H9 (cell line): ENCODE results near the gene ABCG5. TPM values are rescaled to one million over a fixed set of nuclear protein-coding genes. Genes with fewer than 3 reads are reported as not detected.

Source experiments
- DNase-seq: peaks from one replicate; pipeline ENCODE4 v3.0.0-alpha.2; 2017
- H2AFZ ChIP-seq: one replicate; pipeline ENCODE4 v1.6.1; 2013; ENCODE audit warnings: mild to moderate bottlenecking, low read length, control low read depth, moderate library complexity
- H2AK5ac ChIP-seq: 2 replicates; pipeline ENCODE4 v1.6.1; 2013; ENCODE audit warnings: low read length, control low read depth, mixed read lengths; ENCODE audit not compliant: insufficient read length
- H2BK120ac ChIP-seq: one replicate; pipeline ENCODE4 v1.6.1; 2013; ENCODE audit warnings: low read depth, mild to moderate bottlenecking, low read length, control low read depth, inconsistent platforms; ENCODE audit not compliant: poor library complexity, severe bottlenecking
- H2BK12ac ChIP-seq: 2 replicates; pipeline ENCODE4 v1.6.1; 2013; ENCODE audit warnings: low read length, control low read depth, mixed read lengths, low read depth; ENCODE audit not compliant: insufficient read length
- H2BK15ac ChIP-seq: 2 replicates; pipeline ENCODE4 v1.6.1; 2013; ENCODE audit warnings: low read depth, low read length, control low read depth
- H2BK20ac ChIP-seq: one replicate; pipeline ENCODE4 v1.6.1; 2013; ENCODE audit warnings: low read depth, mild to moderate bottlenecking, low read length, control low read depth, inconsistent platforms; ENCODE audit not compliant: poor library complexity, severe bottlenecking
- H2BK5ac ChIP-seq: 2 replicates; pipeline ENCODE4 v1.6.1; 2013; ENCODE audit warnings: low read length, control low read depth, mixed read lengths; ENCODE audit not compliant: insufficient read length
- H3K14ac ChIP-seq: 2 replicates; pipeline ENCODE4 v1.6.1; 2013; ENCODE audit warnings: low read length, control low read depth; ENCODE audit not compliant: insufficient read depth
- H3K18ac ChIP-seq: 2 replicates; pipeline ENCODE4 v1.6.1; 2013; ENCODE audit warnings: low read depth, mild to moderate bottlenecking, mixed read lengths, low read length, control low read depth; ENCODE audit not compliant: insufficient read length
- H3K23ac ChIP-seq: 2 replicates; pipeline ENCODE4 v1.6.1; 2013; ENCODE audit warnings: low read length, control low read depth, mixed read lengths, low read depth; ENCODE audit not compliant: insufficient read length
- H3K23me2 ChIP-seq: 2 replicates; pipeline ENCODE4 v1.6.1; 2013; ENCODE audit warnings: low read depth, mild to moderate bottlenecking, mixed read lengths, low read length, control low read depth; ENCODE audit not compliant: insufficient read length, poor library complexity, severe bottlenecking
- H3K27ac ChIP-seq: 2 replicates; pipeline ENCODE4 v1.5.1; 2013; ENCODE audit warnings: low read length, control low read depth, mixed read lengths, low read depth; ENCODE audit not compliant: insufficient read length
- H3K27me3 ChIP-seq: 2 replicates; pipeline ENCODE4 v1.6.1; 2013; ENCODE audit warnings: low read length, control low read depth, inconsistent platforms; ENCODE audit not compliant: insufficient read depth
- H3K4ac ChIP-seq: 2 replicates; pipeline ENCODE4 v1.6.1; 2013; ENCODE audit warnings: low read depth, mild to moderate bottlenecking, control low read depth, inconsistent platforms, low read length, moderate library complexity
- H3K4me1 ChIP-seq: 2 replicates; pipeline ENCODE4 v1.6.1; 2013; ENCODE audit warnings: low read length, control low read depth, inconsistent platforms; ENCODE audit not compliant: insufficient read depth
- H3K4me2 ChIP-seq: 2 replicates; pipeline ENCODE4 v1.6.1; 2013; ENCODE audit warnings: low read length, control low read depth, mixed read lengths; ENCODE audit not compliant: insufficient read length, insufficient read depth
- H3K56ac ChIP-seq: 2 replicates; pipeline ENCODE4 v1.6.1; 2013; ENCODE audit warnings: low read depth, mild to moderate bottlenecking, mixed read lengths, low read length, control low read depth; ENCODE audit not compliant: insufficient read length
- H3K79me1 ChIP-seq: 2 replicates; pipeline ENCODE4 v1.6.1; 2013; ENCODE audit warnings: low read depth, mild to moderate bottlenecking, moderate library complexity, low read length, control low read depth, inconsistent platforms; ENCODE audit not compliant: insufficient read depth, poor library complexity, severe bottlenecking
- H3K79me2 ChIP-seq: 2 replicates; pipeline ENCODE4 v1.6.1; 2013; ENCODE audit warnings: low read length, control low read depth, inconsistent platforms; ENCODE audit not compliant: insufficient read depth
- H3K9ac ChIP-seq: 2 replicates; pipeline ENCODE4 v1.6.1; 2013; ENCODE audit warnings: low read length, control low read depth, mixed read lengths; ENCODE audit not compliant: insufficient read length; ENCODE audit errors: extremely low read depth
- H3K9me3 ChIP-seq: one replicate; pipeline ENCODE4 v1.6.1; 2013; ENCODE audit warnings: low read depth, low read length, inconsistent platforms; ENCODE audit not compliant: control insufficient read depth
- H3T11ph ChIP-seq: one replicate; pipeline ENCODE4 v1.6.1; 2013; ENCODE audit warnings: mild to moderate bottlenecking, low read length, control low read depth, inconsistent platforms
- H4K20me1 ChIP-seq: one replicate; pipeline ENCODE4 v1.6.1; 2013; ENCODE audit not compliant: control insufficient read depth, insufficient read length, insufficient read depth
- H4K5ac ChIP-seq: 2 replicates; pipeline ENCODE4 v1.6.1; 2013; ENCODE audit warnings: low read depth, mild to moderate bottlenecking, mixed read lengths, low read length, control low read depth; ENCODE audit not compliant: insufficient read length
- H4K8ac ChIP-seq: replicated peaks from 2 replicates; pipeline ENCODE4 v1.6.1; 2013; ENCODE audit warnings: low read length, control low read depth, mixed read lengths, low read depth; ENCODE audit not compliant: insufficient read length
- H4K91ac ChIP-seq: 2 replicates; pipeline ENCODE4 v1.6.1; 2013; ENCODE audit warnings: low read depth, mild to moderate bottlenecking, moderate library complexity, mixed read lengths, low read length, control low read depth; ENCODE audit not compliant: insufficient read length
- H3K27ac Mint-ChIP-seq, 3 experiments: 2 replicates in 2 of 3; 3 replicates in 1 of 3; pipeline ENCODE4 v1.8.0; 2020 to 2021; ENCODE audit warnings: mixed read lengths in 3 of 3, mild to moderate bottlenecking in 1 of 3, moderate library complexity in 1 of 3
- H3K27me3 Mint-ChIP-seq: 2 replicates; pipeline ENCODE4 v1.8.0; 2021; ENCODE audit warnings: low read depth, mild to moderate bottlenecking, moderate library complexity, mixed read lengths
- H3K36me3 Mint-ChIP-seq, 3 experiments: 2 replicates in 2 of 3; 3 replicates in 1 of 3; pipeline ENCODE4 v1.8.0; 2020 to 2021; ENCODE audit warnings: low read depth in 3 of 3, mixed read lengths in 3 of 3; ENCODE audit not compliant: insufficient read depth in 1 of 3
- H3K4me1 Mint-ChIP-seq, 2 experiments: 2 replicates each; pipeline ENCODE4 v1.8.0; 2020; ENCODE audit warnings: mixed read lengths in 2 of 2
- H3K4me3 Mint-ChIP-seq, 2 experiments: 2 replicates in 1 of 2; 3 replicates in 1 of 2; pipeline ENCODE4 v1.8.0; 2020 to 2021; ENCODE audit warnings: mild to moderate bottlenecking in 2 of 2, mixed read lengths in 2 of 2, moderate library complexity in 1 of 2
- H3K9me3 Mint-ChIP-seq, 2 experiments: 2 replicates in 1 of 2; 3 replicates in 1 of 2; pipeline ENCODE4 v1.8.0; 2020; ENCODE audit warnings: mild to moderate bottlenecking in 2 of 2, mixed read lengths in 2 of 2, moderate library complexity in 1 of 2
- WGBS: extraction: QIAGEN DNeasy Blood & Tissue Kit; methylation state at CpG from one replicate; pipeline ENCODE4 v1.1.7; 2013; ENCODE audit warnings: missing lambda C conversion rate, low lambda C conversion rate, mixed read lengths; ENCODE audit not compliant: insufficient read length; ENCODE audit errors: extremely low coverage; 5-methylcytosine and 5-hydroxymethylcytosine counted together
- total RNA-seq: library from RNA; stranded (reverse); gene quantifications from 2 replicates; pipeline ENCODE4 v1.2.1, GENCODE V29; 2021
- TF ChIP-seq, protein P1 (sequence below): fragments of 200-600 bp; sonication (generic); conservative IDR thresholded peaks from 3 replicates; pipeline ENCODE4 v1.8.0; 2021; ENCODE audit warnings: antibody characterized with exemption, mild to moderate bottlenecking

Gene ABCG5
- total RNA-seq, 1 experiment from 2014 or later, result not detected

DNA sequence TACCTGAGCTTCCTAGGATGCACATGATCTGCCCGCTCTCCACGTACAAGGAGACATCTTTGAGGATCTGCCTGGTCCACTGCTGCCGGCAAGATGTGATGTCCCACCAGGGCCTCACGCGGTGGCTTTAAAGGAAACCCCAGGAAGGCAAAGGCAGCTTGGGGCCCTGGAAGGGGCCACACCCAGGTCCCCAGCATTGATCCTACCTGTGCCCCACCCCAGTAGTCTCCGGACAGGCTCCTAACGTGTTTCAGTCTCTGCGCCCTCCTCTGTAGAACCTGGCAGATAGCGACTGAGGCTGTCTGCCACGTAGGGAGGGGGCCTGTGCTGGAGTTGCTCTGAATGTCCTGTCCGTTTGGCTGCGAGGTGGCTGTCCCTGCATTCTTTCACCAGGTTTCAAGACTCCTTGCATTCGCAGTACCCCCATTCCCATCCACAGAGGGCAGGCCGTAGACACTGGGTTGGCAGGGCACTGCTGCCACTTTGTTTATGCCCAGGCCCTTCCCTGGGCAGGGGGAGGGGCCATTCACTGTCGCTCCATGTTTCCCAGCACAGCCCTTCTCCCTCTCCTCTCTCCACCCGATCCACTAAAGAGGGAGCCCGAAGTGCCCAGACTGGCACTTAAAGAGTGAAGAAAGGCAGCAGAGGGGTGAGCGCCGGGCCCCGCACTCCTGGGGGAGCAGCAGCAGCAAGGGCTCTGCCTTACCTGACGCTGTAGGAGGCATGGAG lies 644 bp downstream of the ABCG5 start:
- no peak for DNase-seq
- Mint-ChIP-seq H3K4me3 (no peak overlapping the region), H3K36me3 (no peaks in the 10 kb centered on the region), H3K27me3 (no peaks in the 10 kb centered on the region), H3K9me3 (no peaks in the 10 kb centered on the region), H3K27ac (no peak overlapping the region), H3K4me1 (peaks cover 0 to 11% of the 10 kb centered on the region in 2 experiments; a peak in 2 of 4 replicates)
- no peak overlapping the region for H2BK120ac ChIP-seq
- no peaks in the 10 kb centered on the region; the same call in 1 of the 2 replicates for H3K4me1 ChIP-seq
- H3K27ac ChIP-seq, result no peak overlapping the region
- no peak overlapping the region for H3K23ac ChIP-seq
- H3K14ac ChIP-seq, result no peak overlapping the region
- no peak overlapping the region for H4K8ac ChIP-seq
- H3K79me2 ChIP-seq, result no peaks in the 10 kb centered on the region
- no peak overlapping the region for H2BK12ac ChIP-seq
- no peak overlapping the region for H2BK20ac ChIP-seq
- H3K4ac ChIP-seq, result no peak overlapping the region
- no peak overlapping the region for H4K5ac ChIP-seq
- WGBS, result no CpG with 5 or more reads among the region's 21 CpGs
- no peak overlapping the region for H3K4me2 ChIP-seq
- H3K18ac ChIP-seq, result no peak overlapping the region
- TF ChIP-seq, protein P1, sequence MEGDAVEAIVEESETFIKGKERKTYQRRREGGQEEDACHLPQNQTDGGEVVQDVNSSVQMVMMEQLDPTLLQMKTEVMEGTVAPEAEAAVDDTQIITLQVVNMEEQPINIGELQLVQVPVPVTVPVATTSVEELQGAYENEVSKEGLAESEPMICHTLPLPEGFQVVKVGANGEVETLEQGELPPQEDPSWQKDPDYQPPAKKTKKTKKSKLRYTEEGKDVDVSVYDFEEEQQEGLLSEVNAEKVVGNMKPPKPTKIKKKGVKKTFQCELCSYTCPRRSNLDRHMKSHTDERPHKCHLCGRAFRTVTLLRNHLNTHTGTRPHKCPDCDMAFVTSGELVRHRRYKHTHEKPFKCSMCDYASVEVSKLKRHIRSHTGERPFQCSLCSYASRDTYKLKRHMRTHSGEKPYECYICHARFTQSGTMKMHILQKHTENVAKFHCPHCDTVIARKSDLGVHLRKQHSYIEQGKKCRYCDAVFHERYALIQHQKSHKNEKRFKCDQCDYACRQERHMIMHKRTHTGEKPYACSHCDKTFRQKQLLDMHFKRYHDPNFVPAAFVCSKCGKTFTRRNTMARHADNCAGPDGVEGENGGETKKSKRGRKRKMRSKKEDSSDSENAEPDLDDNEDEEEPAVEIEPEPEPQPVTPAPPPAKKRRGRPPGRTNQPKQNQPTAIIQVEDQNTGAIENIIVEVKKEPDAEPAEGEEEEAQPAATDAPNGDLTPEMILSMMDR, result no peak
- no peaks in the 10 kb centered on the region for H3K9me3 ChIP-seq
- no peak overlapping the region for H2BK5ac ChIP-seq
- H3K27me3 ChIP-seq, result no peaks in the 10 kb centered on the region
- H3K56ac ChIP-seq, result no peak overlapping the region
- H3T11ph ChIP-seq, result no peak overlapping the region
- H3K9ac ChIP-seq, result no peak overlapping the region
- H4K91ac ChIP-seq, result no peak overlapping the region
- no peaks in the 10 kb centered on the region for H3K79me1 ChIP-seq
- H2AFZ ChIP-seq, result no peak overlapping the region
- no peak overlapping the region for H2AK5ac ChIP-seq
- no peaks in the 10 kb centered on the region for H3K23me2 ChIP-seq
- no peaks in the 10 kb centered on the region for H4K20me1 ChIP-seq
- H2BK15ac ChIP-seq, result no peak overlapping the region
